Activated CD4-positive, CD25-positive, alpha-beta regulatory T cell treated with anti-CD3 and anti-CD28 coated beads, Interleukin-2, amount 50 U/mL, for 24 hours (primary cell): ENCODE data around the gene OR4F15.
"Not testable (repeated sequence)": the region's sequence is repeated elsewhere in the genome, so short reads cannot be mapped to it uniquely, and the experiment has no call there.

Source experiments
- ATAC-seq, 2 donors: fragments of 150-1000 bp; cut with Tn5 transposase; one replicate each; pipeline ENCODE4 v1.10.0; 2021; ENCODE audit warnings: mild to moderate bottlenecking in 1 of 2, moderate library complexity in 1 of 2

The OR4F15 gene, protein sequence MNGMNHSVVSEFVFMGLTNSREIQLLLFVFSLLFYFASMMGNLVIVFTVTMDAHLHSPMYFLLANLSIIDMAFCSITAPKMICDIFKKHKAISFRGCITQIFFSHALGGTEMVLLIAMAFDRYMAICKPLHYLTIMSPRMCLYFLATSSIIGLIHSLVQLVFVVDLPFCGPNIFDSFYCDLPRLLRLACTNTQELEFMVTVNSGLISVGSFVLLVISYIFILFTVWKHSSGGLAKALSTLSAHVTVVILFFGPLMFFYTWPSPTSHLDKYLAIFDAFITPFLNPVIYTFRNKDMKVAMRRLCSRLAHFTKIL

DNA sequence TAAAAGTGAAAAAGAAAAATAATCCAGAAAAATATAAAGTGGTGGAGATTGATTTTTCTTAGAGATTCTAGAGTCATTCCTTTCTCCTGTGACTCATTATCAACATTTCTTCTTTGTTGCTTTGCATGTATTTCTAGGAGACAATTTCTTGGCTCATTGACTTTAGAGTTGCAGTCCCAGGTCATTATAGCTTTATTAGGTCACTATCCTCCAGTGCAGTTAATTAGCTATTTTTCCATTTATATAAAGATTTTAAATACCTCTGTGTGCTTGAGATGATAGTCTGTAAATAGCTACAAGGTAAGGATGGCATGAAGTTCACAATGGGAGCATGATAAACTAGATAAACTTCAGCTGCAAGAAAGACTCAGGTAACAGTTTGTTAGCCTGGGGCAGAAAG lies at the start of gene OR4F15:
Gene OR4F15 (plus strand): TSS at position 301 of the 400 bp plus-strand sequence. CDS start 5,985 bp downstream, outside the sequence.
- ATAC-seq = no peak

GRCh38 chr15:101764669-101765339 lies 47.2 kb upstream of the OR4F15 start:
- ATAC-seq = not testable (repeated sequence)

- ATAC-seq = not testable (repeated sequence)
These were observed 46.7 kb upstream of the OR4F15 start for GRCh38 chr15:101765340-101765671.

- ATAC-seq = no peak
These were observed 46.1 kb upstream of the OR4F15 start for GRCh38 chr15:101765772-101766456.

GRCh38 chr15:101767083-101767640 lies 44.8 kb upstream of the OR4F15 start:
- not testable (repeated sequence) for ATAC-seq

DNA sequence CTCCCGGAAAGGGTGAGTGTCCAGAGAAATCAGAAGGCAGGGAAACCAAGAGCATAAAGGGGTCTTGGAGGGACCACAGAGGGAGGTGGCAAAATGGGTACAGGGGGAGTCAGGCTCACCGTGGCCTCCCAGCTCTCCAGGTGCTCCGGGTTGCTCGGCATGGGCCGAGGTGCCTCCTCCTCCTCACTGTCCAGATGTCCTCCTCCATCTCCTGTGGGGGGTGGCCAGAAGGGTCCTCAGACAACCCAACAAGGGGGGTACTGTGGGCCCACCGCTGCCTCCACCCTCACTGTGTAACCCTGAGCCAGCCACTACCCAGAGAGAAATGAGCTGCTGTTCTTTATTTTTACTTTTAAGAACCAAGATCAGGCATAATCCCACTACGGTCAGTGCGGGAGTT lies 39.1 kb upstream of the OR4F15 start:
- no peak for ATAC-seq

DNA sequence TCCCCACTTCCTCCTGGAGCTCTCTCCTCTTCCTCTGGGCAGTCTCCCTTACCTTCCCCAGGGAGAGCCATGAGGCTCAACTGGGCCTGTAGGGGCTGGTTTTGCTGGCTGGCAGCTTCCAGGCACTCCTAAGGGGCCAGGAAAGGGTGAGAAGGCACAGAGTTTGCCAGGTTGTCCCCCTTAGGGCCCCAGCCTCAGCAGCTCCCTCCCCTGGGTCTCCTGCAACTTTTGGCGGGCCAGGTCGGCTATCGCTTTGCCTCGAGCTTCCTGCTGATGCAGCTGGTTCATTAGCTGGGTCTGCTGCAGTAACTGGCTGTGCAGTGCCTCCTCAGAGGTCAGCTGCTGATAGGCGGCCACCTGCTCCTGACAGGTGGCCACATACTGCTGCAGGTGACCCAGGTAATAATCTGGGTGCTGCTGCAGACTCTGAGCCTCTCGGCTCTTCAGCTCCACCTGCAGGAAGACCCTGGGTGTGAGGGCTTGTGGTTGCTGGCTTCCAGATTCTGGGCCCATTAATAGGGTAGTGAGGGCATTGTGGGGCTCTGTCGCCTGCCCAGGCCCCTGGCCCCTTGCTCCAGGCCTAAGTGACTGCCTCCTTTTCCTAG lies 38.4 kb upstream of the OR4F15 start:
- ATAC-seq = no peak

DNA sequence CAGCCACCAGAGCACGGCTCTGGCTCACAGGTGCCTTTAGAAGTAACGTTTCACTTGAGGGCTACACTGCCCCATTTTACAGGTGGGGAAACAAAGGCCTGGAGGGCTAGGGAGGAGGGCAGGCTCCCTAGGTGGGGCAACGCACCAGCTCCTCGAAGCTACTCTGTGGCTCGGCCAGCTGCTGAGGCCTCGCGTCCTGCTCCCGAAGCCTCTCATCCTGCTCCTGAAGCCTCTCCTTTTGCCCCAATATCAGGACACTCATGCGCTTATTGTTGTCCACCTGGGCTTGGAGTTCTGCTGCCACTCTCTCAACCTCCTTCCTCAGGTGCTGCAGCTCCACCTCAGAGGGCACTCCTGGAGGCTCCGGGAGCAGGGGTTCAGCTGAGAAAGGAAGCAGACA lies 36.9 kb upstream of the OR4F15 start:
- ATAC-seq = no peak

DNA sequence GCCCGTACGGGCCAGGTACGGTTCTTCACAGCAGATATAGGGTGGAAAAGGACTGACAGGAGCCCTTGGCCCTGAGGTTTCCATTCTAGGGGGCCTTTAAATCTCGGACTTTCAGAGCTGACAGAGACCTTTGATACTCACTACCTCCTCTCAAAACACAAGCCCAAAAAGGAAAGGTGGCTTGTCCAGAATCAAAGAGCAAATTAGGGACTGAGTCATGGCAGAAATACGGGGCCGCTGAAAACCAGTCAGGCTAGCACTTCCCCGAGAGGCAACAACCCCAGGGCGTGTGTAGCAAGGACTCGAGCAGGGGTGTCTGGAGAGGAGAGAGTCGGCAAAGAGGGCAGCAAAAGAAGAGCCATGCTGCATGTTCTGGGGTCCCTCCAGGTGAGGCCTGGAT lies 33.4 kb upstream of the OR4F15 start:
- not testable (repeated sequence) for ATAC-seq

DNA sequence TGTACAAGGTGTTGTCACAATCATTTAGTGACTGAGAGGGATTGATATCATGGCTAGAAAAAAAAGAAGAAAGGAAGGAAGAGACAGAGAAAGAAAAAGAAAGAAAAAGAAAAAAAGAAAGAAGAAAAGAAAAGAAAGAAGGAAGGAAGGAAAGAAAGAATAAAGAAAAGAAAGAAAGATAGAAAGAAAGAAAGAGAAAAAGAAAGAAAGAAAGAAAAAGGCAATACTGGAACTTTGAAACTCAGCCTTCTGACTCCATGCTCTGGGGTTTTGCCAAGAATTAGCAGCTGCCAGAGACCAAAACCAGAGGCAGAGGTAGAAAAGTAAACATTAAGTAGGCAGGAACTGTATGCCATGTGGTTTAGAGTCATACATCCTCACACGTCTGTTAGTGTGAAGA lies 31.8 kb upstream of the OR4F15 start:
- not testable (repeated sequence) for ATAC-seq

DNA sequence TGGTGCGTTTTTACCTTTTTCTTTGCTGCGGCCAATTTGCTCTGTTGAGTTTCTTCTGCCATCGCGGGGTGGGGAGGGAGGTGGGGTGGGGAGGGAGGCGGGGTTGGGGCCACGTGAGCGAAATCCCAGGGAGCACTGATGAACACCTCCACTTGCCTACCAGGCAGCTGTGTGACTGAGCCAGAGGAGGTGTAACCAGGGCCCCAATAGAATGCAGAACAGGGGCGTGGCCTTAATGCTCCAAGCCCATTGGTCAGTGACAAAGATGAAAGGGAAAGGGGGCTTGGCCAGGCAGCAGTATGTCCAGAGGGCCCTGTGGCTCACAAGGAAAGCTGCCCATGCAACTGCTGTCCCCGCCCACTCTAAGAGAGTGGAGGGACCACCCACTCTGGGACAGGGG lies 30.1 kb upstream of the OR4F15 start:
- no peak for ATAC-seq

DNA sequence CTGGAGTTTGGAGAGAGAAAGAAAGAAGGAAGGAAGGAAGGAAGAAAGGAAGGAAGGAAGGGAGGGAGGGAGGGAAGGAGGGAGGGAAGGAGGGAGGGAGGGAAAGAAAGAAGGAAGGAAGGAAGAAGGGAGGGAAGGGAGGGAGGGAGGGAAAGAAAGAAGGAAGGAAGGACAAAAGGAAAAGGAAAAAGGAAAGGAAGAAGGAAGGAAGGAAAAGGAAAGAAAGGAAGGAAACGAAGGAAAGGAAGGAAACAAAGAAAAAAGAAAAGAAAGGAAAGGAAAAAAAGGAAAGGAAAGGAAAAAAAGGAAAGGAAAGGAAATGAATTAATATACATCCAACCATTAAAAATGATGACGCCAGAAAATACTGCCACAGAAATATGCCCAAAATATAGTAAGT lies 27.4 kb upstream of the OR4F15 start:
- ATAC-seq = no peak

DNA sequence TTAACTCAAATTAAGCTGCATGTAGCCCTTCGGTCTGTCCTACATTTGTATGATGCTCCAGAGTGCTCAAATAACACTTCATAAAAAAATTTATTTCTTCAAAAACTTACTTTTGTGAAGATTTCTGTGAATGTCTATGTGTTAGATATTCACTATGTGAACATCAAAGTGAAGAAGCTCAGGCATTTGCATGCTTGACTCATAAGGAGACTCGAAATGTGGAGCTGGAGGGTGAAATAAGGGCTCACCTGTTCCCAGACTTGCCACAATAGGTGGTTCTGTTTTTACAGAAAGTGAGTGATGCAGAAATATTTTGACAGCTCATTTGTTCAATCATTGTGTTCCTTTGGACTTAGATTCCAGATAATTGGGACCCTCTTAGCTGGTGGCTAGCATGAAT lies 25.6 kb upstream of the OR4F15 start:
- ATAC-seq = not testable (repeated sequence)

DNA sequence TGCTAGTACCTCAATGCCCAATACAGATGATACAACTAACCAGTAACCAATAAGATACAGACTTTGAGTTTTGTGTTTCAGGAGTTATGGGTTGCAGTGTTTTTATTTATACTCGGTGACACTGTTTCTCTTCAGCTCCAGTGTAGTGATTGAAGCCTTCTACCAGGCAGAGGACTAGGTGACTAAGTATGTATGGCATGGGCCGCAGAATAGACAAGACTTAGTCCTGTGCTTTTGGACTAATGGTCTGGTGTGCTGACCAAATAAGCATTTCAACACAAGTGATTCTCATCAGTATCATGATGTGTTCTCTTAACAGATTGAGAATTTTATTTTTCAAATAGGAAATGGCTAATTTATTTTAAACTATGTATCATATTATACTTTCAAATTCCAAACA lies 24.0 kb upstream of the OR4F15 start:
- not testable (repeated sequence) for ATAC-seq

DNA sequence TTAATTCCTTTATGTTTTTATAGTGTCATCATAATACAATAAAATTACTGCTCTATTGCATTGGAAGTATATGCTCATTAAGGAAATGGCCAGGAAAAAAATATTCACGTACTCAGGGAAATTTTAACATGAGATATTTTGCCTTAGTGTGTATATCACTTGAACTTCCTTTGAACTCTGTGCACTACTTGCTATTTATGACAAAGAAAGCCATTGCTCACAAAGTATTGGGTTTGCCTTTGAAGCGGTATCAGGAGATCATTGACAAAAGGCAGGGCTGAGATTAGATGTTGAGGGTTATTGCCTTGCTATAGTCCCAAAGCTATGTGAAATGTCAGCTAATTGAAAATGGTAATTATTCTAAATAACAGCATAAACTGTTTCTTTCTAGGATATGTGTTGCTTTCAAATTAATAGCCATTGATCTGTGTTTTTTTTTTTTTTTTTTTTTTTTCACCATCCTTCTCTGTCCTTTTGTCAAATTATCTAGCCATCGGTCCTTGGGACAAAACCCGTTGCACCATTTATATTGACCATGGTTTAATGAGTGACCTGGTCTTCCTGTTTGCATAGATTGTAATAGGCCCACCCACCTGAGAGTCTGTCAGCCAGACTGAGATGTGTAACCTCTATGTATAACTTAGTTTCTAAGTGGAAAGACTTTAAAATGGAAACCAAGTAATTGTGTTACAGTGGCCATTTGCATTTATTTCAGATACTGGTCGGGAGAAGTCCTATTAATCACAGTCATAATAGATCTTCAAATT lies 23.3 kb upstream of the OR4F15 start:
- not testable (repeated sequence) for ATAC-seq

DNA sequence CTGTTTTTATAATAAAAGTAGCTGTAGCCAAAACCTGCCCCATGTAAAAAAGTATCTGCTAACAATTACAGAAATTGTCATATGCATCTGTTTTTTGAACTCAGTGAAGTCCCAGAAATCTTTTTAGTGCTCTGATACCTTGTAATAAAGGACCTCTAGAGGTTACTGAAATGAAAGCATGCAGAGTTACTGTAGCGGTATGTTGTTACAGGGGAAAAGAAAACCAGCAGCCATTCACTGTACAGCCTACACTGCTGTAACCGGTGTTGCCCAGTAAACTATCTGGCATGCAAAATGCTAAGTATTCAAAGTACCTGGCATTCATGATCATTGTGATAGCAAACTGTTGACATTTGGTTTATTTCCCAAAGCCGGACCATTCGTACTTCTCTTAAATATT lies 21.3 kb upstream of the OR4F15 start:
- not testable (repeated sequence) for ATAC-seq

DNA sequence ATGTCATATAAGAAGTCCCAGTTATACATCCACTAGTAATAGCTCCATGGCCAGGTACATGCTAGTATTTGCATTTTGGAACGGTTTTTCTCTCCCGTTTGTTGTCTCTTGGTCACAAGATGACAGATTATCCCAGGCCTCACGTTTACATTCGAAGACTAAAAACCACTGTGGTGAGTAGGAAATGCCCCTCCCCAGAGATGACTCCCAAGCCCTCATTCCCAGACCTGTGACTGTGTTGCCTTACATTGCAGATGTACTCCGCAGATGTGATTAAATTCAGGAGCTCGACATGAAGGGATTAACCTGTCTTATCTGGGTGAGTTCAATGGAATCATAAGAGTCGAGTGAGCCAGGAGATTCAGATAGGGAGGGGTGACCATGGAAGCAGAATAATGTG lies 18.0 kb upstream of the OR4F15 start:
- not testable (repeated sequence) for ATAC-seq

DNA sequence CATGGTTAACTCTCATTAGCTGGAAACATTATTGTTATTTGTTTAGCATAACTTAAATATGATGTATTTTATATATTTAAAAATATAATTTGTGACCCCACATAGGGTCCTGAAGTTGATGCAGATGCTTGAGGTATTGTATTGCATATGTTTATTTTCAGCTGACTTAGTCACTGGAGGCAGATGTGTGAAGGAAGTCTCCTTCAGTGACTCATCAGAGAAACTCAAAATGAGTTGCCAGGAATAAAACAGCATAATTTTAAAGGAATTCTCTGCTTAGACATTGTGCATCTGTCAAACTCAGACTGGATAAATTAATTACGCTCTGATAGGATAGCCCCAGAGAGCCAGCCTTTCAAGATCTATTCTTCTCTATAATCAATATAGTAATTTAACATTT lies 16.5 kb upstream of the OR4F15 start:
- ATAC-seq = no peak

DNA sequence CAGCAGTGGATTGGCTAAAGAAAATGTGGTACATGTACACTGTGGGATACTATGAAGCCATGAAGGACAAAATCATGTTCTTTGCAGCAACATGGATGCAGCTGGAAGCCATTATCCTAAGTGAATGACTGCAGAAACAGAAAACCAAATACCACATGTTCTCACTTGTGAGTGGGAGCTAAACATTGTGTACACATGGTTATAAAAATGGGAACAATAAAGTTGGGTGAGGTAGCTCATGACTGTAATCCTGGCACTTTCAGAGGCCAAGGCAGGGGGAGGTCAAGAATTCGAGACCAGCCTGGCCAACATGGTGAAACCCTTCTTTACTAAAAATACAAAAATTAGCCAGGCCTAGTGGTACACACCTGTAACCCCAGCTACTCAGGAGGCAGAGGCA lies 12.3 kb upstream of the OR4F15 start:
- ATAC-seq = no peak

GRCh38 chr15:101801048-101801447 lies 11.0 kb upstream of the OR4F15 start:
- no peak for ATAC-seq

DNA sequence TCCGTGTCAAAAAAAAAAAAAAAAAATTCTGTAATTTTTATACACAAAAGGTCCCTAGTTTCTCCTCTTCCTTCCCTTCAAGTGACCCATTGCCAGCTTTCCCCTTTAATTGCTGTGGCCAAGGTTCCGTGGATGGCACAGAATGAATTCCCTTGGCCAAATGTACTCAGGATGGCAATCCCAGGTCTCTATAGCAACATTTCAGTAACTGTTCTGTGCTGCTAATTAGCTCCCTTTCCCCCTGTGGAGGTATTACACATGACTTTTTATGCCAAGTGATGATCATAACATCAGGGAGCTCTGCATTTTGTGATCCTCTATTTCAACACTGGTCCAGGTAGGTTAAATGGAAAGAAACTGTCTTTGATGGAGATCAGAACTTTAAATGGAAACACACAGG lies 8.8 kb upstream of the OR4F15 start, which contains the start of gene OR4F6:
Gene OR4F6 (plus strand): TSS at position 301 of the 400 bp plus-strand sequence. CDS start 2,211 bp downstream, outside the sequence.
- ATAC-seq = no peak

- ATAC-seq = no peak
These were observed 8.3 kb upstream of the OR4F15 start for GRCh38 chr15:101803676-101804075.
